ENCODE measurements around the gene MRPS34.

MRPS34 gene

GRCh38 chr16:1723450-1724147 is 49.3 kb downstream of the MRPS34 start:
- no peak for DNase-seq

Data from NCI-H524 treated with DMSO at 0.1 percent for 48 hours (cell line).